HG03575 (cell line): ENCODE measurements around the gene PEX14.

Experiments used
- ATAC-seq: cut with Tn5 transposase; IDR thresholded peaks from one replicate; pipeline ENCODE4 v1.9.1; 2021; ENCODE audit not compliant: unreplicated experiment, insufficient number of reproducible peaks, low FRiP score; ENCODE audit errors: extremely low read depth

PEX14 gene

DNA sequence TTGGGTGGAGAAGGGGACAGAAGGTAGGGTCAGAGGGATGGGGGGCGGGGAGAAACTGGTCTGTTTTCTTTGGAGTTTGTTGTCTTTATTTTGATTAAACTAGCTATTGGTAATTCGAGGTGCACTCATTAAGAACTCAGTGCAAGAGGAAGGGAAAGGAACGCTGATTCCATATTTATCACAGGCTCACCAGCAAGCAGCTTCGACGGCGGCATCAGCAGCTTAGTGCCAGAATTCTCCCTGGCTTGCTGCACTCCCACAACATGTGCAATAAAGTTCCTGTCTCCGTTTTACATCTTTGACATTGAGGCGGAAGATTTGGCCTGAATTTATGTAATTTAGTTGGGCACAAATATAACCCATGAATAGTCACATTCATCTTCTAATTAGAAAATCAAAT lies 57.6 kb downstream of the PEX14 start:
- no peak for ATAC-seq

DNA sequence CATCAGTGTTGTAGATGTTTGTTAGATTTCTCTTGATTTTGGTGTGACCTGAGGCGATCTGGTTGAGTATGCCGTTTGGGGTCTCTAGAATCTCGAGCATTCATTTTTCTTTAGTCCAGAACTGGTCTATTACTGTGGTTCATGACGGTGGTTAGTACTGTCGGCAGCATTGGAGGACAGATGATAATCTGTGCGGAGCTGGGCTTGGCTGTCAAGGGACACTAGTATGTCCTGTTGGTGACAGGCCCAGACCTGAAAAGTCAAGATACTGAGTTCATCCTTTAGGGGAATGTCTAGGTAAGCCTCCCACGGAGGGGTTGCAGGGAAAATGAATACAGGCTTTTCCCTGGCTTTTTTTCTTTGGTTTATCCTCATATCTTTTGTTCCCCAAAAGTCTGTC lies 59.8 kb downstream of the PEX14 start:
- no peak for ATAC-seq

- ATAC-seq: no peak
Measured at GRCh38 chr1:10536133-10536770, 61.5 kb downstream of the PEX14 start.

DNA sequence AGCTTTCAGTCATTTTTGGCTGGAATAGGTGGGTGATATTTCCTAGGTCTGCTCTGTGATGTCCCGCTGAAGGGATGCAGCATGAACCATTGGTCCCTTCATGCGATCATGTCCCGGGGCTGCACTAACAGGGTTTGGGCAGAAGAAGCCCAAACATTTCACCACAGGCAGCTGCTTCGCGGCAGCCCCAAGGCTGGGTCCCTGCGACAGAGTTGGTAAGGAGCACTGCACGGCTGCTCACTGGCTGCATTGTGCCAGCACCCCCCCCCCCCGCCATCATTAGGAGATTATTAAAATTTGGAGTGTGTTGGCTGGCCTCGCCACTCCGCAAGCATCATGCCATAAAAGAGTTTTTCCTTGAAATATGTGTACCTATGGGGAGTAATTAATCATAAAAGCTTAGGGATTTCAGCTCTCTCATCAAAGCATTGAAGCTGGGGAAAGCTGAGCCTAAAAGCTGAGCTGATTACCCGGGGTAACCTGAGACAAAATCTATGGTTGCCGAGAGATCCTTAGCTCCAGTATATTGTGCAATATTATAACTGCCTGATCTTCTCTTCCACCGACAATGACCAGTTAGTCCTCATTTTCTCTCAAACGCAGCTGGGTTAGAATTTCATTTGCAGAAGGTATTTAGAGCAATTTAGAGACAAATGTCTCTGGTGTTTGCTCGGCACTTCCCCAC lies 62.5 kb downstream of the PEX14 start:
- ATAC-seq: no peak

DNA sequence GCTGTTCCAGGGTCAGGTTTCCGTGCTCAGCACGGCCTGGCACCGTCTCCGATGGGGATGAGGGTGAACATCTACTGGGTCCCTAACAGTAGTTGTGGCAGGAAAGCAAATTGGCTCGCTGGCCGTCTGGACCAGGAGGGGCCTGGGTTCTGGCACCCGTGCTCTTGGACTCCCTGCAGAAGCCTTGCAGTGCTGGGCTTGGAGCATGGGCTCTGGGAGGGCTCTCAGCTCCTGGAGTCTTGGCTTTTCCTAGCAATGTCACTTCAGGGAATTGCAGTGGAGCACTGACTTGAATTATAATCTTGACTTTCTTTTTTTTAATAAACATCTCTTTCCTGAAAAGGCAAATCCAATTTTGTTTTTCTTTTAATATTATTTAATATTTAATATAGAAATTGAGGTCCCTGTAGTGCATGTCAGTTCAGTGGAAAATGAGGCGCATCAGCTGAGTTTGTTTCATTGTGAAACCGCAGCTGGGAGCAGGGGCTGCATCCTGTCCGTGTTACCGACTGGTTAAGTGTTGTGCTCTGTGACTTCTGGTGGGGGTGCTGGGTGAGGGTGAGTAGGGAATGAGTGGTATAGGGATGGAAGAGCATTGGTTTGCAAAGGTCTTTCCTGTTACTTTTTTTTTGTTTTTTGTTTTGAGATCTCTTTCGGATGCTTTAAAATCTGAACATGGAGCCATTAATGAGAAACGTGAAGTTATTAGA lies 64.1 kb downstream of the PEX14 start:
- ATAC-seq: no peak

- no peak for ATAC-seq
Measured at GRCh38 chr1:10539411-10540043, 64.8 kb downstream of the PEX14 start.

GRCh38 chr1:10540277-10541005 lies 65.7 kb downstream of the PEX14 start:
- ATAC-seq: no peak

DNA sequence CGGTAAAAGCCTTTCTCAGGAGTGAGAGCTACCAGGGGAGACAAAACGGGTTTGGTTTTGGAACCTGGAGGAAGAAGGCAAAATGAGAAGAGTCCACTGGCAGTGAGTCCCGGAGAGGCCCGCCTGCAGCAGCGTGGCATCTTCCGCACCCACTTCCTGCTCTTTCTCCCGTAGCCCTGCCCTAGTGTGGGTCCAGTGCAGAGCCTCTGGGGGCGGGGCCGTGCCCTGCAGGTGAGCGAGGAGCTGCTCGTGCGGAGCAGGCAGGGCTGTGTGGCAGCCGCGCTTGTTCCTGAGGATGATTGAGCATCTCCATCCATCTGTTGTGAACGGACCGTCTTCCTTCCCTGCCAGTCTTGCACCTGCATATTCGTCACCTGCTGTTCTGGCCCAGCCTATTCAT lies 66.5 kb downstream of the PEX14 start:
- ATAC-seq: no peak

- no peak for ATAC-seq
Measured at GRCh38 chr1:10544239-10544638, 69.5 kb downstream of the PEX14 start.

- no peak for ATAC-seq
Measured at GRCh38 chr1:10546896-10547295, 72.1 kb downstream of the PEX14 start.

- ATAC-seq: no peak
Measured at GRCh38 chr1:10549904-10550664, 75.3 kb downstream of the PEX14 start.

GRCh38 chr1:10553118-10553517 lies 78.4 kb downstream of the PEX14 start:
- ATAC-seq: no peak

DNA sequence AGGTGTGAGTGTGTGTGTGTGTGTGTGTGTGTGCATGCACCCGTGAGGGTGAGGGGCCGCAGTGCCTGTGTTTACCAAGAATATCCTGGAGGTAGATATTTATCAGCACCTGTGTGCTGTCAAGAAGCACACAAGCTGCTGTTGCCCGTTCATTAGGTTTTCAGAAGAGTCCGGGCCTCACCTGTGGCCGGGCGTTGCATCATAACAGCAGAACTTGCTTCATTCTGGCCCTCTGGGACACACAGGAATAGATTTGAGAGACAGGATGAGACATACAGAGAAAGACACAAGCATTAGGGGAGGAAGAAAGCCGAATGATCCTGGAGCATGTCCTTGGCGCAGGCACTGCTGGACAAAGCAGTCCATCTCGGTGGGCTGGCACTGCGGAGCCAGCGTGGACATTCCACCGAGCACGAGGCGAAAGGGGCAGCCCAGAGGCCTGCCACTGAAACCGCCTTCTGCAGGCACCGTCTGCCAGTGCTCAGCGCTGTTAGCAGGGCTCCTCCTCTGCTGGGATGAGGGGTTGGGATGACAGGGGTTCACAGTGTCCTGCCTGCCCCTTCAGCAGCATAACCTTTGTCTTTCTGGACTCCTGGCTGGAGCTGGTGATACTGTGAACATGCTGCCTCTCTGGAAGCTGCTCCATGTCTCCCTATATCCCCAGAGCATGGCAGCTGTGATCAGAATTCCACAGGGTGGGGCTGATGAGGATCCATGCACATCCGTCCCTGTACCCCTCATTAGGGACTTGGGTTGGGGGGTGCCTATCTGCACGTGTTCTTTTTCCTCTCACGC lies 81.1 kb downstream of the PEX14 start:
- ATAC-seq: no peak

GRCh38 chr1:10556430-10557005 lies 81.8 kb downstream of the PEX14 start:
- ATAC-seq: no peak

- no peak for ATAC-seq
Measured at GRCh38 chr1:10557714-10558113, 83.0 kb downstream of the PEX14 start.

GRCh38 chr1:10559386-10559785 lies 84.6 kb downstream of the PEX14 start:
- no peak for ATAC-seq

GRCh38 chr1:10561497-10561896 lies 86.7 kb downstream of the PEX14 start:
- no peak for ATAC-seq

GRCh38 chr1:10561955-10562354 lies 87.2 kb downstream of the PEX14 start:
- no peak for ATAC-seq
